GM21367 (cell line): Measurements from ENCODE around the gene TBC1D9.

Experiments used
- ATAC-seq: cut with Tn5 transposase; IDR thresholded peaks from one replicate; pipeline ENCODE4 v1.9.1; 2021; ENCODE audit not compliant: unreplicated experiment

Gene TBC1D9

DNA sequence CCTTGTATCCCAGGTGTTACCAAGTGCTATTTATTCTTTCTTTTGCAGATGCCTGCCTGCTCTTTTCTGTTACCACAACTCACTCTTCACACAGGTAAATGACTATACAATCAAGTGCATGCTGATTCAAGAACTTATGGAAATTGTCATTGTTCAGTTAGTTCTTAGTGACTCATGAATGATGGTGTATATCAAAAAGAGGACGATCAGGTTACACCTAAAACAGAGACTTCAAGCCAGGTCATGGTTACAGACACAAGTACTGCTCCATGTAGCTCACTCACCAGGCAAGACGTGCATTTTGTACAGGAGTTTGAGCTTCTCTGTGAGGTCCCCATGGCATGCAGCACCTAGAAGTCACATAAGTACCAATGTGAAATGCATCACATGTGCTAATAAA is 128.2 kb downstream of the TBC1D9 start:
- ATAC-seq, result no peak

DNA sequence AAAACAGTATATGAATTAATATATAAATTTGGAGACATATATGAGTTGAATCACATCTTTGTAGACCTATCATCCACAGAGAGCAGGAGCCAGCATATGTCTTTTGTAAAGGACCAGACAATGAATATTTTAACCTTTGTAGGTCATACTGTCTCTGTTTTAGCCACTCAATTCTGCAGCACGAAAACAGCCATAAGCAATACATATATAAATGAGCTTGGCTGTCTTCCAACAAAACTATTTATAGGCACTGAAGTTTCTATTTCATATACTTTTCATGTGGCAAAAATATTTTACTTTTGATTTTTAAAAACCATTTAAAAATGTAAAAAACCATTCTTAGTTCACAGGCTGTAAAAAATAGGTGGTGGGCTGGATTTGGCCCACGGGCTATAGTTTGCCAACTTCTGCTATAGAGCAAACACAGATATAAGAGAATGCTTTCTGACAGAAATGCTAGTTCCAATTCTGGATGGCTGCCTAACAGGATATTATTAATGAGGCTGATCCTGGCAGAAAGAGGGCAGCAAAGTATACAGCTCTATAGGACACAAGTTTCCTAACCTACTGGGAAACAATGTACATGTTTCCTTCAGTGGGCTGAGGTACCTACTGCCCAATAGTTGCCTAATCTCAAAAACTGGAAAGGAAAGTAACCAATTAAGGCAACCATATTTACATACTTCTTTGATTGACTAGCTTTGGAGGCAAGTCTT is 129.4 kb downstream of the TBC1D9 start:
- no peak for ATAC-seq

DNA sequence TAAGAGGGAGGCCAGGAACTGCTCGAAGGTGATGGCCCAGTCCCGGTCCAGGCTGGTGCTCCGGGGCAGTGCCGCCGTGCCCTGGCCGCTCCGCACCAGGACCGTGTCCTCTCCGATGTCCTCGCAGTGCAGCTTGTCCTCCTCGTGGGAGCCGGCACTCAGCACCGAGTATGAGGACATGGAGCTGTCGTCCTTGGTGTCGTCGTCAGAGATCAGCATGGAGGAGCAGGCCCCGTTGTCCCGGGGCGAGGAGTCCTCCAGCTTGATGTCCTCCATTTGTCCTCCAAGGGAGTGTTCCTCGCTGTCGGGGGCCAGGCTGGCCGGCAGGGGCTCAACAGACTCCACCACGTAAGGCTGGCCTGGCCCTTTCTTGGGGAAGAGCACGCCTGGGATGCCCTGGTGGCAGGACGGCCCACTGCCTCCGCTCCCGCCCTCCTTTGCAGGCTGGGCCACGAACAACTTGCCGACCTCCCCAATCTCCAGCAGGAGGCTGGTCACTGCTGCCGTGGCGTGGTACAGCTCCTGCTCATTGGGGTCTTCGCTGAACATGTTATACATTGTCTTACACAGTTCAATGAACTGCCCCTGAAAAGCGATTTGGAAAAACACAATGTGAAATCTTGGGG is 133.7 kb downstream of the TBC1D9 start:
- ATAC-seq, result no peak

DNA sequence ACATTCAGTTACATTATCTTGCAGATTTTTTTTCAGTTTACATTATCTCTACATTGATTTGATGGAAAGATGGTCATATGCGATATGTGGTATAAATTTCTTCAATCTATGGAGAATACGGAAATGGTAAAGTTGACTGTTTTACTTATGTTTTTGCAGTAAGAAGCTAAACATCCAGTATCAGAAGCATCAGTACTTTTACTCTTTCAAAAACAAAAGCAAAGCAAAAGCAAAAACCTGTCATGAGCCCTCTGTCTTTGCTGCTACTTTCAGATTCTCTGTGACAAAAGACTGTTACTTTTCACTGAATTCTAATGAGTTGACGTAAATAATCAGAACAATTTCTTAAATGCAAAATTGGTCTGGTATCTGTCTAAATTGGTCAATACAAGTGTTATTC is 135.0 kb downstream of the TBC1D9 start:
- no peak for ATAC-seq

DNA sequence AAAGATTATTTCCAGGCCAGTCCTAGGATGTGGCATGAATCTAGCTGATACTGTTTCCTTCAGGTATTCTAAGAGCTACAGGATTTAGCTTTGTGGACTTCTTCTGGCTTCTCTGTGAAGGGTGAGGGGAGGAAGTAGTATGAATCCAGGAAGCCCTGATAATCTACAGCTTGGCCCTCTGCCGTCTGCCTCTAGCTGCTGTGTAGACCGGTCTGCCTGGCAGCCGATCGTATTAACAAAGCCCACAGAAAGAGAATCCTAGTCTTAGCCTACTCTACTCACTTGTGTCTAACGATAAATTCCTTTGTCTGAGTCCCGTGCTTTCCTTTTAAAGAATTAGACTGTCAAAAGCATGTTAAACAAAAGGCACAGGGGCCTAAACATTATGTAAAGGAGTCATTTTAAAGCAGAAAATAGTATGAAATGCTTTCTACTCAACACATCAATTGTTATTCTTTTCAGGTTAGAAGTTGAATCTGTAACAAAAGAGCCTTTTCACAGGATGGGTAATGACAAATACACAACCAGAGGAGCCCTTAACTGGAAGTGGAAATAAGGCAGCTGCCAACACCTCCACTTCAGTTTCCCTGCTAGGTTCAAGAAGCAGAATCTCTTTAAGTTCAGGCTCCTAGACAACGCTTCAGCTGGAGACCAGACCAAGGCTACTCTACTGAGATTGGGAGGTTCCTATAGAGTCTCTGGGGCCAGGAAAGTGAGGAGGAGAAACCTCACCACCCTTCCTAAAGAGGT is 138.5 kb downstream of the TBC1D9 start:
- ATAC-seq, result no peak

DNA sequence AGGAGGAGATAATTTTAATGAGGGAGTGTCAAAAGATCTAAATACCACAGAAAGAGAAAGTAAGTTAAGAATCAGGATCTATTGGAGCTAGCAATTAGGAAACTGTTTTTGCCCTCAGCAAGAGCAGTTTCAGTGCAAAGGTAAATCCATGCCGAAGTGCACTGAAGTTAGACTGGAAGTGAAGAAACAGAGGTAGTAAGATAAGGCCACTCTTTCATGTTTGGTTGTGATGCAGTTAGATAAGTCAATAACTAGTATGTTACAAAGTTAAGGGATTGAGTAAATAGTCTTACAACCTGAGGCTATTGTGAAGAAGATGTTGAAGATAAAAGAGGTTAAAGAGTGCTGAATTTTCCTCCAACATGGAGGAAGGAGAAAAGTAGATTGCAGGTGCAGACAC is 140.7 kb downstream of the TBC1D9 start:
- ATAC-seq, result no peak

DNA sequence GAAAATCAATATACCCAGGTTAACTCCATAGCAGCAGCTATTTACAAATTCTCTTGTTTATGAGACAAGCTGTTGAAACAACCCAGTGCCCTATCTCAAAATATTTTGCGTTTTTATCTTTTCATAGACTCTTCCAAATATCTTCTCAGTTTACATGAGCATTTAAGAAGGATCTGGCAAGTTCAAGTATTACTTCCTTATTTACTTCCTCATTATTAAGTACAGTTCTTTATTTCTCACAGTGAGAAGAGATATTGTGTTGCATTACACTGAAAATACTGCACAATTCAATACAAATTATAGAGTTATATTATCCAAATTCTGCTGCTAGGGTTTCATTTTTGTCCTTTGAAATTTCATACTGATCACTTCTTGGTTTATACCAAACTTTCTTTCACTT is 143.8 kb downstream of the TBC1D9 start:
- ATAC-seq, result no peak

DNA sequence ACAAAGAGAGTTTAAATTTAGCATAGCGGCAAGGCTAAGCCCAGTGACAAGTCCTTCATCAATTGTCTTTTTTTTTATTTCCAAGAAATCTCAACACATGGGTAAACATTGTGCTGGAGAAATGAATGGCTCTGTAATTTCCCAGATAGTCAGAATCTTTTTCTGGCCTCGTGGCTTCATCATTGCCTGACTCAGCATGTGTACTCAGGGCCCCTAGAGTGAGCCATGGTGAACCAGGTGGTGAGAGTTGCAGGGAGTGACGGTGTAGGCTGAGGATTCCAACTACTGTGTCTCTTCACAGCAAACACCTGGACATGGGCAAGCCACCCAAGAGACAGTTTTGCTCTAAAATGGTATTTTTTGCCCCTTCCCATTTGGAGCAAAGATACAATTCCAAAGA is 144.3 kb downstream of the TBC1D9 start:
- no peak for ATAC-seq

DNA sequence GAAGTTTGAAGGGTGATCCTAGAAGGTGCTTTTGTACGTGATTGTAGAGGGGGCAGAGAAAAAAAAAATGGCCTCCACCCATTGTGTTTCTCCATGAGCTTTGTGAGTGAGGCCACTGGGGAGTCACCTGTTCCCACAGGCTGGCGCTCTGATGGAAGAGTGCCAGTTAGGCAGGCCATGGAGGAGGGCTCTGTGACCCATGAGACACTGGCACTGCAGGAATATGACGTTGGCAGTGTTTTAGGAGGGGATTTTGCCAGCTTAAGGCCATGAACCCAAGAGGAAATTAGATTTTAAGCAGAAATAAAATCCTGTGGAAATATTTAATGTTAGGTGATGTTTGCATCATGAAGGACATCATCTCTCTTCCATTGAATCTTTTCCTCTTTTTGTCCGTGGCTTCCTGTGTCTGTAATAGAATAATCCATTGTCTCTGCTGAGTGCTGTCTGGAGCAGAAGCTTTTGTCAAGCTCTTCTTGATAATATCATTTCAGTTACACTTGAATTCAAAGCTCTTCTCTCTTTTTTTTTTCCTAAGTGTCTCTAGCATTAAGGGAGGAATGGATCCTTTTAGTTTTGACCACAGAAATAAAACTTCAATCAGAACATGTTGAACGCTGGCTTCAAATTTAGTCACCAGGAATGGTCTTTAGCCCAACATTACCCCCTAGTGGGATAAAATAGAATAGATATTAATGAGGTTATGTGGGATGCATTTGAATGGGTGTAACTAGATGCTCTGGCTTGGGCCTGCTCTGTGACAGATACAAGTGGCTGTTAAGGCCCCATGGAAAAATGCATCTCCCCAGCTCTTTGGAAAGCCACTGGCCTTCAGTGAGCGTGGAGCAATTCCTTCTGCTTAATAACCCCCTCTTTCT is 146.4 kb downstream of the TBC1D9 start:
- no peak for ATAC-seq

DNA sequence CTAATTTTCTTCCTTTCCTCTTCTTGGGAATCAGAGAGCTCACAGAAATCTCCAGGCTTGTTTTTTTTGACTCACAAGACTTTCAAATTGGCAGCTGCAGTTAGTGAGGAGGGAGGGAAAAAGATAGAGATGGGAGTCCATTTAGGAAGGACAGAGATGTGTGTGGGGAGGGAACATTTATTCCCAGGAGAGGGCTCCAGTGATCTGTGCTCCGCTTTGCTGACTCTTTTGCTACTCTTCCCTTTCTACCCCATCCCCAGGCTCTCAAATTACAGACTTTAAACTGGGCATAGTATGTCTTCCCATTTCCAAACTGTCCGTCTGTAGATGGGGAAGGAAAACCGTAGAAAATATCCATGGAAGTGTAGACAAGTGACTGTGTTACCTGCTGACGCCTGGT is 148.3 kb downstream of the TBC1D9 start:
- no peak for ATAC-seq

DNA sequence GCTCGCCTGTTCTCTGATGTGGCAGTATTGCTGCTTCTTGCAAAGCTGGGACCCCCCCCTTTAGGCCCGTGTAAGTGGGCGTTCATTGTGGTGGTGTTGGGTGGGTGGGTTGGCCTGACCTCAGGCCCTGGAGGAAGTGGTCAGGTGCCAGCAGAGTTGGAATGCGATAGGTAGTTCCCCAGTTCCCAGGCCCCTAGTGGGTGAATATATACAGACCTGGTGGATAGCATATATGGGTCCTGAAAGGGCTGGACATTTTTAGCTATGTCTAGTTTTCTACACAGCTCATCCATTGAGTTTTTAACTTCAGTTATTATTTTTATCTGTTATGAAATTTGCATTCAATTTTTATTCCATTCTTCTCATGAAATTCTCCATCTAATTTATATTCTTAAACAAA is 151.6 kb downstream of the TBC1D9 start:
- ATAC-seq, result no peak

DNA sequence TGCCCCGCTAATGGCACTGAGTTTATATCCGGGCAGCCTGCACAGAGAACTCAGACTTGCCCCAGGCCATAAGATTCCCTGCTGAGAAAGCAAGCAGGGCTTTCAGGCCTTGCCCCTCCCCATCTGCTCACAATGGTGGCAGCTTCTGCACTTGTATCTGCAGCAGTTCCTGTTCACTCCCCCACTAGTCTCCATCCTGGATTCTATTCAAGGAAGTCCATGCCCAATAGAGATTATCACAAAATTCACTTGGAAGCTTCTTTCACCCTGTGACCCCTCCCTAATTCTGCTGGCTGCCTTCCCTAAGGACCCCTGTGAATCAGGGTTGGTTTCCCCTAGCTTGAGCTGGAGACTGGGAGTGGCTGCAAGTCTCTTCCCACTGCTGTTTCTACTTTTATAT is 152.9 kb downstream of the TBC1D9 start:
- ATAC-seq, result no peak

DNA sequence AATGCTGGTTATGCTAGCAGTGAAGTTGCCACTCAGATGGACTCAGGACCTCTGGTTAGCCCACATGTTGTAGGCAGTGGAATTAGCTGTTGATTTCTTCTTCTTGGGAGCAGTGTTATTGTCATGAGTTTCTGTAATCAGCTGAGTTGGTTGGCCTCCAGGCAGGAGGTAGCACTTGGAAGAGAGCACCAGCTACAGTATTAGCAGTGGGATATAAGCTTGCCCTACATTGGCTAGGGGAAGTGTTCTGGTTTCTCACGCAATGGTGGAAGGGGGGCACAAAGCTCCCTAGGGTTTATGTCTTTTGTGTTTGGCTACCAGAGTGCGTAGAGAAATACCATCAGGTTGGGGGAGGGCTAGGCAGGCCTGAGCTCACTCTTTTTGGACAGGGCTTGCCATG is 153.5 kb downstream of the TBC1D9 start:
- ATAC-seq, result no peak

DNA sequence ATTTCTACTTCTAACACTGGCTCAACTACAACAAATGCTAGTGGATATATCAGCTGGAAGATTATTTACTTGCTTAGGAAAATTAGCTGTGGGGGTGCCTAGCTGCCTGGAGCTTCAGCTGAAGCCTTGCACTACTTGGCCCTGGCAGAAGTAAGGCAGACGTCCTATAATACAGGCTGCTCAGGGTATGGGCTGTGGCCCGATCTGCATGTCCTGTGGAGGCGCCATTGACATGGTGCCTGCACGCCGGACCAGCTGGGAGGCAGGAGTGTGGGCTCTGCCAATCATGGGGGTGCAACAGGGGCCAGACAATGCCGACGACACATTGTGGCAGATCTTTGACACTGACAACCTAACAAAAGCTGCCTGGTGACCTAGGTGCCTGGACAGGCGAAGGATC is 155.8 kb downstream of the TBC1D9 start:
- no peak for ATAC-seq

DNA sequence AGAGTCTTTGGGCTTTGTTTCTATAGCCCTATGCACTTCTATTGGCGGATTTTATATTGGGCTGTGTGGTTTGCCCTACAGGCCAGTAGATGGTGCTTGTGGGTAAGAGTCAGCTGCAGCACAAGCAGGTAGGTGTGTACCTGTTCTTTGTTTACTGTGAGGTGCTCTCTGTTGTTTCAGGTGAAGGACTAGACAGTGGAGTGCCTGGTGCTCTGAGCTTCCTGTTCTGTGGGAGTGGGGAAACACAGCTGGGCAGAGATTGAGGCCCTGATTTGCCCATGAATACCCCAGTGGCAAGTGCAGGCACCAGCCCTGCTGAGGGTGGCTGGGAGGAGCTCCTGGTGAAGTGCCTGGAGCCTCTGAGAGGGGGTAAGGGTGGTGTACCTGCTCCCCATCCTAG is 161.1 kb downstream of the TBC1D9 start:
- ATAC-seq, result peak; percentile 75

DNA sequence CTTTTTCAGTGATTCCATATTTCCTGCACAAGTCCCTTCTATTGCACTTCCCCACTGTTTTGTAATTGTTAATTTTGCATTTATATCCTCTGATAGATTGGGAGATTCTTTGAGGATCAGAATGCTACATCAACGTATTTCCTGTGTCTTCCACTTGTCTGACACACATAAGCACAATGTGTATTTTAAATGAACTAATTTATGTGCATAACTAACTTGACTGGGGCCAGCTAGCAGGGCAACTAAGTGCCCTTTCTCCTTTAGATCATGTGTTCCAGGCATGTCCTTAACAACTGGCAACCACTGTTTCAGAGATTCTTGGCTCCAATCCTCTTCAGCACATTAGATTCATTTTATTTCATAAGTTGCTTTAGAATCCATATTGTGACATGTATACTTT is 171.7 kb downstream of the TBC1D9 start:
- ATAC-seq, result no peak

DNA sequence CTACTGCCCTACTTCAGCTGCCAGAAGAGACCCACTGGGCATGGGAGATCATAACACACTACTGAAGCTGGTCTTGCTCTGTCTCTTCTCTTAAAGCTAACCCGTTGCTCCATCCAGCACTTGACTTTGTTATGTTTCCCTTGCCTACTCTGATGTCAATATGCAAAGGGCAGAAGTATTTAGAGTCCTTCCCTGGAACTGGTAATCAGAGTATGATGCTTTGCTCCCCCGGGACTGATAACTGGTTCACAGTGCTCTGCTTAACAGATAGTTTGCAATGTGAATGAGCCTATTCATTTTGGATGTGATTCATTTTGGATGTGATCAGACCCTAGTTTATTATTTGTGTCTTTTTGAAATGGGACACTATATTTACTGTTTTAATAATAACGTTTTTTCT is 175.1 kb downstream of the TBC1D9 start:
- no peak for ATAC-seq

DNA sequence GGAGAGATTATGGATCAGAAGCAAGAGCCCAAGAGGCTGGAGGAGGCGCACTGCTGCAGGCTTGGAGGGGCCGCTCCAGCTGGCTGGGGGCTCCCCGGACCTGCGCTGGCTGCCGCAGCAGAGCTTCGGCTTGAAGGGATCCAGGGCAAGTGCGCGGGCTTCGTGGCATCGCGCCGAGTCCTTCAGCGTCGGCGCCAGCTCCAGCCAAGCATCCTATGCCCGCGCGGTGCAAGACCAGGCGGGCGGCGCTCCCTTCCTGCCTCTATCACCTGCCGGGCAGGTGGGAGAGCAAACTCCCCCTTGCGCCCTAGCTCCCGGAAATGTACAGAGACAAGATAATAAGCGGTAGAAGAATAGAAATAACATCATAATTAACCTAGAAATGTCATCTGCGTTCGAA is 176.9 kb downstream of the TBC1D9 start:
- no peak for ATAC-seq

DNA sequence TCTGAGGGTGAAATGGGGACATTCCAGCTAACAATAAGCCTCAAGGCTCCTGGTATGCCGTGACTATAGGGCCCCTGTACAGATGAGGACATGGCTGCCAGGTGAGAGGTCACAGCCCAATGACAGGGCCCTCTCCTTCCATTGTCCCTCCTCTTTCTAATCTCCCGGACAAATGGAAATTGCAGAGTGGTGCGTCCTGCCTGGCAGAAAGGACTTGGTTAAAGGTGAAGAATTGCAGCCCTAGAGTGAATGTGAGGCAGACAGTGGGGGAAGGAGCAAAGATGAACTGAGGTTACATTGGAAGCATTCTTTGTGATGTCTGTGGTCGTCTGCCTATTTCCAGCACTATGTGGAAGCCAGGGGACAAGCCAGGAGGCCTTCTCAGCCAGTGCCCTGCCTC is 180.7 kb downstream of the TBC1D9 start:
- no peak for ATAC-seq

DNA sequence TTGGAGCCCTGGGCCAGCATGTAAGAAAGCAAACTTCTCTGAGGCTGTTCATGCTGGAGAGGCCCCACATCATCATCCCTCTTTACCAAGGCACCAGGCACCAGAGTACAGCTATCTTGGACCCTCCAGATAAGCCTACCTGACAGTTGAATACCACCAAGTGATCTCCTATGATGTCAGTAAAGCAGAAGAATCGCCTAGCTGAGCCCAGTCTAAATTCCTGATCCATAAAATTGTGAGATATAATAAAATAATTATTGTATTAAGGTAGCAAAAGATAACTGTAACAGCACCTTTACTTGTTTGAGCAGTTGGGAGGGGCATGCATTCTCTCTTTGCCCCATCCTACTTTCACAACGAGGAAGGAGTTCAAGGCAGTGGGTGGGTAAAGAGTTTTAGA is 184.6 kb downstream of the TBC1D9 start:
- no peak for ATAC-seq
